WERI-Rb-1 (cell line): ENCODE measurements around the gene SCCPDH.

Source experiments
- DNase-seq: peaks from one replicate; pipeline ENCODE4 v3.0.0-alpha.2; 2020
- H3K27ac ChIP-seq: fragments of 250-450 bp; sonication (Bioruptor Pico); 2 replicates; pipeline ENCODE4 v1.5.1; 2020; ENCODE audit warnings: mild to moderate bottlenecking, moderate library complexity
- H3K27me3 ChIP-seq: fragments of 250-450 bp; sonication (Bioruptor Pico); 2 replicates; pipeline ENCODE4 v1.5.1; 2021; ENCODE audit warnings: mild to moderate bottlenecking, low read depth, moderate library complexity; ENCODE audit not compliant: insufficient read depth, severe bottlenecking
- H3K36me3 ChIP-seq: fragments of 250-450 bp; sonication (Bioruptor Pico); 2 replicates; pipeline ENCODE4 v1.5.1; 2020; ENCODE audit warnings: mild to moderate bottlenecking, moderate library complexity
- H3K4me3 ChIP-seq: 2 replicates; pipeline ENCODE4 v1.5.1; 2011; ENCODE audit warnings: low read depth, mild to moderate bottlenecking, control low read depth, low read length
- H3K9me3 ChIP-seq: fragments of 250-450 bp; sonication (Bioruptor Pico); 2 replicates; pipeline ENCODE4 v1.5.1; 2021; ENCODE audit warnings: mild to moderate bottlenecking, moderate library complexity; ENCODE audit not compliant: severe bottlenecking
- CTCF ChIP-seq: IDR thresholded peaks from 2 replicates; pipeline ENCODE4 v1.5.1; 2011; ENCODE audit warnings: low read depth, mild to moderate bottlenecking, control low read depth, inconsistent platforms, low read length

The SCCPDH gene

GRCh38 chr1:246790833-246791232 is 66.6 kb downstream of the SCCPDH start:
- TF ChIP-seq CTCF: no peak
- no peak overlapping the region for H3K27ac ChIP-seq
- DNase-seq: no peak
- no peak overlapping the region for H3K4me3 ChIP-seq
- no peaks in the 10 kb centered on the region for H3K9me3 ChIP-seq
- no peaks in the 10 kb centered on the region for H3K36me3 ChIP-seq
- H3K27me3 ChIP-seq: no peaks in the 10 kb centered on the region

GRCh38 chr1:246791303-246791918 is 67.2 kb downstream of the SCCPDH start:
- H3K36me3 ChIP-seq: no peaks in the 10 kb centered on the region
- peak overlapping the region; percentile 62 for H3K27ac ChIP-seq
- no peak overlapping the region for H3K4me3 ChIP-seq
- no peak for TF ChIP-seq CTCF
- no peaks in the 10 kb centered on the region for H3K9me3 ChIP-seq
- no peaks in the 10 kb centered on the region for H3K27me3 ChIP-seq
- no peak for DNase-seq

- H3K9me3 ChIP-seq: no peaks in the 10 kb centered on the region
- H3K27me3 ChIP-seq: no peaks in the 10 kb centered on the region
- no peak overlapping the region for H3K4me3 ChIP-seq
- TF ChIP-seq CTCF: no peak
- H3K27ac ChIP-seq: peak overlapping the region; percentile 62
- DNase-seq: peak; percentile 6
- H3K36me3 ChIP-seq: no peaks in the 10 kb centered on the region
Measured at GRCh38 chr1:246792603-246793002, 68.4 kb downstream of the SCCPDH start.

GRCh38 chr1:246793356-246793896 is 69.2 kb downstream of the SCCPDH start:
- TF ChIP-seq CTCF: no peak

GRCh38 chr1:246794048-246794827 is 70.0 kb downstream of the SCCPDH start:
- Histone ChIP-seq H3K9me3 (no peaks in the 10 kb centered on the region), H3K4me3 (peak overlapping the region; percentile 27), H3K27me3 (no peaks in the 10 kb centered on the region), H3K27ac (peak overlapping the region; percentile 58), H3K36me3 (no peaks in the 10 kb centered on the region)
- DNase-seq: peak; percentile 93
- TF ChIP-seq CTCF: no peak

More at GRCh38 chr1:246793356-246793896, 69.2 kb downstream of the SCCPDH start:
- H3K9me3 ChIP-seq: no peaks in the 10 kb centered on the region
- peak overlapping the region; percentile 80 for H3K27ac ChIP-seq
- no peaks in the 10 kb centered on the region for H3K36me3 ChIP-seq
- peak overlapping the region; percentile 9 for H3K4me3 ChIP-seq
- no peaks in the 10 kb centered on the region for H3K27me3 ChIP-seq
- peak; percentile 96 for DNase-seq
